Breast epithelium (tissue), 3 donors: ENCODE results near the gene HDAC3.

Experiments used
- CTCF ChIP-seq, 3 donors: fragments of 450-650 bp; IDR thresholded peaks; one replicate each; pipeline ENCODE4 v1.5.1; 2016 to 2017; ENCODE audit warnings: antibody characterized with exemption in 3 of 3, mild to moderate bottlenecking in 3 of 3, moderate library complexity in 3 of 3
- POLR2AphosphoS5 ChIP-seq, 3 donors: sonication (generic); formaldehyde crosslinking; IDR thresholded peaks; one replicate each; pipeline ENCODE4 v1.6.1; 2017; ENCODE audit warnings: antibody characterized with exemption in 3 of 3

- TF ChIP-seq CTCF (IDR thresholded peaks at IDR 0.05), result no peak
- no peak for TF ChIP-seq POLR2AphosphoS5 (IDR thresholded peaks at IDR 0.05)
These were observed 46.5 kb downstream of the HDAC3 start for GRCh38 chr5:141590127-141590526.
